IMR-90 (cell line): ENCODE results near the gene SLC12A8.

Experiments used
- BHLHE40 ChIP-seq: fragments of 150-350 bp; IDR thresholded peaks from 2 replicates; pipeline ENCODE4 v1.6.1; 2016; ENCODE audit warnings: mild to moderate bottlenecking, low read depth, low read length
- MAFK ChIP-seq: IDR thresholded peaks from 2 replicates; pipeline ENCODE4 v1.6.1; 2012; ENCODE audit warnings: low read depth, low read length, improper control_type of control experiment
- MAZ ChIP-seq: IDR thresholded peaks from 2 replicates; pipeline ENCODE4 v1.6.1; 2012; ENCODE audit warnings: low read depth, mild to moderate bottlenecking, low read length, improper control_type of control experiment, moderate library complexity, borderline replicate concordance
- MXI1 ChIP-seq: IDR thresholded peaks from 2 replicates; pipeline ENCODE4 v1.6.1; 2012; ENCODE audit warnings: low read depth, mild to moderate bottlenecking, low read length, moderate library complexity, borderline replicate concordance
- NFE2L2 ChIP-seq: fragments of 150-350 bp; IDR thresholded peaks from 2 replicates; pipeline ENCODE4 v1.6.1; 2016; ENCODE audit warnings: low read depth, mild to moderate bottlenecking, low read length
- POLR2A ChIP-seq: IDR thresholded peaks from 2 replicates; pipeline ENCODE4 v1.6.1; 2012; ENCODE audit warnings: mild to moderate bottlenecking, low read depth, low read length
- RAD21 ChIP-seq: IDR thresholded peaks from 2 replicates; pipeline ENCODE4 v1.6.1; 2012; ENCODE audit warnings: low read length, improper control_type of control experiment
- RCOR1 ChIP-seq: IDR thresholded peaks from 2 replicates; pipeline ENCODE4 v1.6.1; 2012; ENCODE audit warnings: mild to moderate bottlenecking, low read length, improper control_type of control experiment; ENCODE audit not compliant: insufficient replicate concordance
- TF ChIP-seq, protein P1 (sequence below): conservative IDR thresholded peaks from 2 replicates; pipeline ENCODE4 v1.5.1; 2012; ENCODE audit warnings: mild to moderate bottlenecking, low read depth, low read length, improper control_type of control experiment
- TF ChIP-seq, protein P2 (sequence below): fragments of 150-350 bp; IDR thresholded peaks from 2 replicates; pipeline ENCODE4 v1.6.1; 2016; ENCODE audit warnings: low read depth, mild to moderate bottlenecking, low read length, moderate library complexity, borderline replicate concordance

GRCh38 chr3:125058529-125058928, 154.0 kb downstream of the SLC12A8 start:
- TF ChIP-seq, protein P1, sequence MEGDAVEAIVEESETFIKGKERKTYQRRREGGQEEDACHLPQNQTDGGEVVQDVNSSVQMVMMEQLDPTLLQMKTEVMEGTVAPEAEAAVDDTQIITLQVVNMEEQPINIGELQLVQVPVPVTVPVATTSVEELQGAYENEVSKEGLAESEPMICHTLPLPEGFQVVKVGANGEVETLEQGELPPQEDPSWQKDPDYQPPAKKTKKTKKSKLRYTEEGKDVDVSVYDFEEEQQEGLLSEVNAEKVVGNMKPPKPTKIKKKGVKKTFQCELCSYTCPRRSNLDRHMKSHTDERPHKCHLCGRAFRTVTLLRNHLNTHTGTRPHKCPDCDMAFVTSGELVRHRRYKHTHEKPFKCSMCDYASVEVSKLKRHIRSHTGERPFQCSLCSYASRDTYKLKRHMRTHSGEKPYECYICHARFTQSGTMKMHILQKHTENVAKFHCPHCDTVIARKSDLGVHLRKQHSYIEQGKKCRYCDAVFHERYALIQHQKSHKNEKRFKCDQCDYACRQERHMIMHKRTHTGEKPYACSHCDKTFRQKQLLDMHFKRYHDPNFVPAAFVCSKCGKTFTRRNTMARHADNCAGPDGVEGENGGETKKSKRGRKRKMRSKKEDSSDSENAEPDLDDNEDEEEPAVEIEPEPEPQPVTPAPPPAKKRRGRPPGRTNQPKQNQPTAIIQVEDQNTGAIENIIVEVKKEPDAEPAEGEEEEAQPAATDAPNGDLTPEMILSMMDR, result no peak
- no peak for TF ChIP-seq NFE2L2
- TF ChIP-seq RAD21, result no peak
- no peak for TF ChIP-seq POLR2A
- no peak for TF ChIP-seq MAFK
- TF ChIP-seq RCOR1, result no peak
- TF ChIP-seq MAZ, result no peak
- no peak for TF ChIP-seq BHLHE40
- TF ChIP-seq, protein P2, sequence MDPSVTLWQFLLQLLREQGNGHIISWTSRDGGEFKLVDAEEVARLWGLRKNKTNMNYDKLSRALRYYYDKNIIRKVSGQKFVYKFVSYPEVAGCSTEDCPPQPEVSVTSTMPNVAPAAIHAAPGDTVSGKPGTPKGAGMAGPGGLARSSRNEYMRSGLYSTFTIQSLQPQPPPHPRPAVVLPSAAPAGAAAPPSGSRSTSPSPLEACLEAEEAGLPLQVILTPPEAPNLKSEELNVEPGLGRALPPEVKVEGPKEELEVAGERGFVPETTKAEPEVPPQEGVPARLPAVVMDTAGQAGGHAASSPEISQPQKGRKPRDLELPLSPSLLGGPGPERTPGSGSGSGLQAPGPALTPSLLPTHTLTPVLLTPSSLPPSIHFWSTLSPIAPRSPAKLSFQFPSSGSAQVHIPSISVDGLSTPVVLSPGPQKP, result no peak
- TF ChIP-seq MXI1, result no peak
